ENCODE measurements around the gene CCDC178.

DNA sequence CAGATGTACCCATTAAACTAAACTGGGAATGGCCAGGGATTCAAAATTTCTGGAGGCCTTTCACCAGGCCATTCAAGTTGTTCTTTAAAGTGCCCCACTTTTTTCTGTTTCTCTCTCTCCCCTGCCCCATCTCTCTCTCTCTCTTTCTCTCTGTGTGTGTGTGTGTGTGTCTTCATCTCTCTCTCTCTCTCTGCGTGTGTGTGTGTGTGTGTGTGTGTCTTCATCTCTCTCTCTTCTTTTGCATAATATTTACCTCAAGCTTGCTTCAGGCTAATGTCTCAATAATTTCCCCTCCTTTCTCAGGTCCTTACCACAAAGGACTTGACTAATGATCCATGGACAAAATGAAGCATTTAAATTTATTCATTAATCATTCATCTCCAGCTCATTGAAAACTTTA, 503.5 kb downstream of the CCDC178 start:
- TF ChIP-seq TAF1 (IDR thresholded peaks at IDR 0.05; ENCODE audit: borderline replicate concordance, insufficient read depth, low read length), result no peak
- TF ChIP-seq POLR2AphosphoS5 (IDR thresholded peaks at IDR 0.05; ENCODE audit: low read depth, low read length), result no peak
- TF ChIP-seq, protein P1, sequence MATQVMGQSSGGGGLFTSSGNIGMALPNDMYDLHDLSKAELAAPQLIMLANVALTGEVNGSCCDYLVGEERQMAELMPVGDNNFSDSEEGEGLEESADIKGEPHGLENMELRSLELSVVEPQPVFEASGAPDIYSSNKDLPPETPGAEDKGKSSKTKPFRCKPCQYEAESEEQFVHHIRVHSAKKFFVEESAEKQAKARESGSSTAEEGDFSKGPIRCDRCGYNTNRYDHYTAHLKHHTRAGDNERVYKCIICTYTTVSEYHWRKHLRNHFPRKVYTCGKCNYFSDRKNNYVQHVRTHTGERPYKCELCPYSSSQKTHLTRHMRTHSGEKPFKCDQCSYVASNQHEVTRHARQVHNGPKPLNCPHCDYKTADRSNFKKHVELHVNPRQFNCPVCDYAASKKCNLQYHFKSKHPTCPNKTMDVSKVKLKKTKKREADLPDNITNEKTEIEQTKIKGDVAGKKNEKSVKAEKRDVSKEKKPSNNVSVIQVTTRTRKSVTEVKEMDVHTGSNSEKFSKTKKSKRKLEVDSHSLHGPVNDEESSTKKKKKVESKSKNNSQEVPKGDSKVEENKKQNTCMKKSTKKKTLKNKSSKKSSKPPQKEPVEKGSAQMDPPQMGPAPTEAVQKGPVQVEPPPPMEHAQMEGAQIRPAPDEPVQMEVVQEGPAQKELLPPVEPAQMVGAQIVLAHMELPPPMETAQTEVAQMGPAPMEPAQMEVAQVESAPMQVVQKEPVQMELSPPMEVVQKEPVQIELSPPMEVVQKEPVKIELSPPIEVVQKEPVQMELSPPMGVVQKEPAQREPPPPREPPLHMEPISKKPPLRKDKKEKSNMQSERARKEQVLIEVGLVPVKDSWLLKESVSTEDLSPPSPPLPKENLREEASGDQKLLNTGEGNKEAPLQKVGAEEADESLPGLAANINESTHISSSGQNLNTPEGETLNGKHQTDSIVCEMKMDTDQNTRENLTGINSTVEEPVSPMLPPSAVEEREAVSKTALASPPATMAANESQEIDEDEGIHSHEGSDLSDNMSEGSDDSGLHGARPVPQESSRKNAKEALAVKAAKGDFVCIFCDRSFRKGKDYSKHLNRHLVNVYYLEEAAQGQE (IDR thresholded peaks at IDR 0.05; ENCODE audit: insufficient read depth in 1 of 2, low read depth in 2 of 2, low read length in 2 of 2), result no peak
